Left cardiac atrium (tissue), 4 donors: ENCODE data around the gene ADARB1. TPM values are rescaled to one million over a fixed set of nuclear protein-coding genes. Genes with fewer than 3 reads are reported as not detected.
A peak's percentile ranks its signal among the peaks of the same experiment; 100 is the strongest.

Experiments used
- ATAC-seq, 2 donors: fragments of 200-7000 bp; cut with Tn5 transposase; one replicate each; pipeline ENCODE4 v1.9.1; 2020; ENCODE audit warnings: mild to moderate bottlenecking in 2 of 2, moderate library complexity in 2 of 2
- DNase-seq: peaks from one replicate; pipeline ENCODE4 v3.0.0-alpha.2; 2020
- intact Hi-C, 2 donors: fragments of 100-400 bp; cut with DNase I; formaldehyde crosslinking; loops; one replicate each; pipeline versions ENCODE4 v1.14.1 to v1.15.1; 2022 to 2023
- total RNA-seq, 2 donors: library from RNA; stranded (reverse); fragmentation: NEBNext Ultra II Directional; extraction: Animal tissue kit (Norgen Biotek cat#: 25700); gene quantifications; one replicate each; pipeline ENCODE4 v1.2.1, GENCODE V29; 2021
- donor health status: DM: no; HTN: yes; CAD: no.
- donor health status: DM: no; HTN: yes; CAD: no; lungs with severe emphysema.
- donor health status: DM: yes; HTN: yes; CAD: no.
- donor health status: Dilated cardiomyopathy.

Gene ADARB1
- total RNA-seq, 2 donors from 2014 or later, result 20.6 to 21.7 TPM

- DNase-seq (no peak), ATAC-seq (no peak)
- intact Hi-C loops, result no loop called here
These were observed 169.2 kb downstream of the ADARB1 start for GRCh38 chr21:45243603-45244002.

GRCh38 chr21:45244799-45245340 is 170.5 kb downstream of the ADARB1 start:
- ATAC-seq (no peak), DNase-seq (no peak)
- intact Hi-C loops, result no loop called here

- no peak for DNase-seq
- intact Hi-C loops, result no loop called here
- no peak for ATAC-seq
These were observed 172.3 kb downstream of the ADARB1 start for GRCh38 chr21:45246386-45247320.

GRCh38 chr21:45248301-45248892 is 174.0 kb downstream of the ADARB1 start:
- intact Hi-C loops, result no loop called here
- DNase-seq (no peak), ATAC-seq (no peak)

DNA sequence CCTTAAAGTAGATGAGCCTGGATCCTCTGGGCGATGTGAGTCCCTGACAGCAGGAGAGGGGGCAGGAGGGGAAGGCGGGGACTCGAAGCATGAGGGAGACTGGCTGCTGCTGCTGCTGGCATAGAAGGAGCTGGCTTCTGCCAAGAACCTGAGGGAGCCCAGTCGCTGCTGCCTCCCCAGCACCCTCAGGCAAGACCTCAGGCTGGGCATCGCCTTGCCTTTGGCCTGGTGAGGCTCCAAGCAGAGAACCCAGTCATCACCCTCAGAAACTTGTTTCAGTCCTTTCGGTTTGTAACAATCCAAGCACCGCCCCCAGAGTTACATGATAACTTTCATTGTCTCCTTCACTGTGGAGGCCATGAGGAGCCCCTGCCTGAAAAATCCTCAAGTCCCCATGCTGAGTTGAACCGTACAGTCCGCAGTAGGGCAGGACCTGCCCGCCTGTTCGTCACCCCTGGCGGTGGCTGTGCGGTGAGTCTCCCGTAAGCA is 174.6 kb downstream of the ADARB1 start:
- intact Hi-C loops, result no loop called here
- DNase-seq (no peak), ATAC-seq (peak; percentile 74 to 85)

- DNase-seq (no peak), ATAC-seq (no peak)
- intact Hi-C loops, result no loop called here
These were observed 175.2 kb downstream of the ADARB1 start for GRCh38 chr21:45249626-45250025.

- no peak for ATAC-seq
- intact Hi-C loops, result no loop called here
- DNase-seq, result no peak
These were observed 175.9 kb downstream of the ADARB1 start for GRCh38 chr21:45250272-45250671.

DNA sequence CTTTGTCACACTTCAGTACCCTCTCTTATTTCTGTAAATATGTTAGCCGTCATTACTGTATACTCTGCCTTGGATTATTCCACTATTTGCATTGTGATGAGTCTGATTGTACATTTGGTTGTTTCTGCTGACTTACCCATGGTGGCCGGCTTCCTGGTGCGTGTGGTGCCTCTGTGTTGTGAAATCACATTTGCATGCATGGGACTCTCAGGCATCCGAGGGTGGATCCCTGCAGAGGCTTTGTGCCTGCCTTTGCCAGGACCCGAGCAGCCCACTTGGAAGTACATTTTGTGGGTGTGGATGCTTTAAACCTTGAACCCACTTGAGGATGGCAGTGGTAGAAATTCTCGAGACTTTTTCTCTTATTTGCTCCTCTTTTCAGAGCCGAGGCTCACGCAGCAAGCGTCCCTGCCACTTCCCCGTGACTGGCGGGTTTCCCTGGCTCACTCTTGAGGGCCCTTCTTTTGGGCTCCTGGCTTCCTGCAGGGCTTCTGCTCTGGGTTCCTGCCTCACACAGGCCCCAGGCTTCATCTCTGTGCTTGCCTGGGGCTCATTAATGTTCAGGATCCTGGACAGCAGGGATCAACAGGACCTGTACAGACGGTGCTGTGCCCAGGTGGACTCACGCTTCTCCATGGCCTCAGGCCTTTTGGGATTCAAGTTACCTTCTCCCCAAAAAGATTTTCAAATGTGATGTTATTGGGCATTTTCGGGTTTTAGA is 176.7 kb downstream of the ADARB1 start:
- DNase-seq (no peak), ATAC-seq (no peak)
- intact Hi-C loops, result no loop called here

DNA sequence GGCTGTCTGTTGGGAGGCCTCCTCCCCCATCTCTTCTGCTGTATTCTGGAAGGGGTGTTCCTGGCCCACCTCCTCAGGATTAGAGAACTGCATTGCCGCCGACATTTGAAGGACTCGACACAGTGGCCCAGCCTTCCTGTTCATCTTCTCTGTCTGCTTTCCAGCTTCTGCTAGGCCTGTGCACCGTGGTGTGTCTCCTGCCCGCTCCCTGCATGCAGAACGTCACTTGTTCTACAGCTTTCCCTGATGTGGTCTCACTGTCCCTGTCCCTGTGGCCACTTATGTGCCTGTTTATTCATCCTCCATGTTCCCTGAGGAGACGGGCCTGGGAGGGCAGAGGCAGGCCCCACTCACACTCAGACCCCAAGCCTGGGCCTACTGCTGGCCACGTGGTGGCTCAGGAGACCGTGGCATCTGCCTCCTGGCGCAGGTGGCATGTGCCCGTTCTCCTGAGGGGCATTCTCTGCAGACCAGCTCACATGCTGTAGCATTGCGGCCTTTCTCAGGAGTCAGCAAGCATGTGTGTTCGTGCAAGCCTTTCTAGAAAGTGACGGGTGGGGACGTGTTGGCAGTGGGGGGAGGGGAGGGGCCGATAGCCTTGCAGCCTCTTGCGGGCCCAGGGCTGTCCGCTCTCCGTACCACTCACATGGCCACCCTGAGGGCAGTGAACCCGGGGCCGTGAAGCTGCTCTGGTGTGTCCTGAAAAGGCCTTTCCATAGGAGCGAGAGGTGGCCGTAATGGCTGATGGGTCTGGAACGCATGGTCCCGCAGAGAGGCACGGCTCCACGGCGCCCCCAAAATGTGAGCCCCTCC is 177.5 kb downstream of the ADARB1 start:
- ATAC-seq (no peak), DNase-seq (no peak)
- intact Hi-C loops, result no loop called here

DNA sequence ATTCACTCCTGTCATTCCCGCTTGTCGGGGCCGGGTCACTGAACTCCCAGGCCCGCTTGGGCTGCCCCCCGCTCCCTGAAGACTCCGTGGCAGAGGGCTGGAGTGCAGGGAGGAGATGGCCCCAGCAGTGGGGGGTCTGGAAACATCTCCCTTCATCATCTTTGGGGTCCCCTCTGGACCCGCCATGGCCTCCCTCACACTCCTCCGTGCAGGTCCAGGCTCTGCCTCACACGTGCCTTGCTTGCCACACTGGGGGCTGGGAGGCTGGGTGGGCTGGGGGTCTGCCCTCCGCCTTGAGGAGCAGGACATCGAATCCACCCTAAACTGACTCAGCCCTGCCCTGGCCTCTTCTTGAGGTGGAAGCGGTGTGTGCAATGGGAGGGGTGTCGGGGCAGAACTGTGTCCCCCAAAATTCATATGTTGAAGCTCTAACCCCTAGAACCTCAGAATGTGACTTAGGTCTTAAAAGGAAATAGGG is 178.1 kb downstream of the ADARB1 start:
- intact Hi-C loops, result no loop called here
- ATAC-seq (no peak), DNase-seq (no peak)

DNA sequence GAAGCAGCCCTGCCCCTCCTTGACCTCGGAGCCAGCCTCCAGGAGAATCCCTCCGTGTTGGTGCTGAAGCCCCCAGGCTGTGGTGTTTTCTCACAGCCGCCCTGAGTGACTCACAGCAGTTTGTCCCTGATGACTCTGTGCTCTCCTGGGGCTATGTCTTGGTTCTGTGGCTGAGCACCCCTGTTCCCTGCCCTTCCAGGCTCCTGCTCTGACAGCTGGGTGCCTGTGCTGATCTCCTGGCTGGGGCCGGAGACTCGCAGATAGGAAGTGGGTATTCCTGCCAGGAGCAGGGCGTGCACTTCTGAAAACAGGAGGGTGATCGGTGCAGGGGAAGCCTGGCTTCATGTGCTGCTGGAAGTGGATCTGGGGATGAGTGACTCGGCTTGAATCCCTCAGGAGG is 178.8 kb downstream of the ADARB1 start:
- no peak for ATAC-seq
- intact Hi-C loops, result no loop called here
- no peak for DNase-seq

DNA sequence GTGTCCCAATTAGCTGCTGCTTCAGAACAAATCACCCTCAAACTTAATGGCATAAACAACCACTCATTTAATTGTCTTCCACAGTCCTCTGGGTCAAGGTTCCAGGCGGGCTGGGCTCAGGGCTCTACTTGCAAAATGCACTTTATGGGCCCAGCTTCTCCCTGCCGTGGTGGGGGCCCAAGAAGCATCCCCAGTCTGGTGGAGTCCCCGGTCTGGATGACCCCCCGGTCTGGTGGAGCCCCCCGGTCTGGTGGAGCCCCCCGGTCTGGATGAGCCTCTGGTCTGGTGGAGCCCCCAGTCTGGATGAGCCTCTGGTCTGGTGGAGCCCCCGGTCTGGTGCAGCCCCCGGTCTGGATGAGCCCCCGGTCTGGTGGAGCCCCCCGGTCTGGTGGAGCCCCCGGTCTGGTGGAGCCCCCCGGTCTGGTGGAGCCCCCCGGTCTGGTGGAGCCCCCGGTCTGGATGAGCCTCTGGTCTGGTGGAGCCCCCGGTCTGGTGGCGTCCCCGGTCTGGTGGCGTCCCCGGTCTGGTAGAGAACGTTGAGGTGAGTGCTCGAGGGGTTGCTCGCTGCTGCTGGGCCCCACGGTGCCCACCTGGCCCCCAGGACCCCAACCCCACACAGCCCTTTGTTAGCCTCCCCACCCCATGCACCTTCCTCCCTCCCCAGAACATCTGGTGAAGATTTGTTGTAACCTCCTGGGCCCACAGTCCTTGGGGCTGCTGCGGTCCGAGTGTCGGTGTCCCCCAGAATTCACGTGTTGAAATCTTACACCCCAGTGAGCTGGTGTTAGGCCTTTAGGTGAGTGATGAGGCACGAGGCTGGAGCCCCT is 179.5 kb downstream of the ADARB1 start:
- intact Hi-C loops, result no loop called here
- DNase-seq (no peak), ATAC-seq (no peak)

- DNase-seq (no peak), ATAC-seq (no peak)
- intact Hi-C loops, result no loop called here
These were observed 180.1 kb downstream of the ADARB1 start for GRCh38 chr21:45254460-45254930.

GRCh38 chr21:45255381-45256020 is 181.1 kb downstream of the ADARB1 start:
- intact Hi-C loops, result no loop called here
- no peak for ATAC-seq
- no peak for DNase-seq

DNA sequence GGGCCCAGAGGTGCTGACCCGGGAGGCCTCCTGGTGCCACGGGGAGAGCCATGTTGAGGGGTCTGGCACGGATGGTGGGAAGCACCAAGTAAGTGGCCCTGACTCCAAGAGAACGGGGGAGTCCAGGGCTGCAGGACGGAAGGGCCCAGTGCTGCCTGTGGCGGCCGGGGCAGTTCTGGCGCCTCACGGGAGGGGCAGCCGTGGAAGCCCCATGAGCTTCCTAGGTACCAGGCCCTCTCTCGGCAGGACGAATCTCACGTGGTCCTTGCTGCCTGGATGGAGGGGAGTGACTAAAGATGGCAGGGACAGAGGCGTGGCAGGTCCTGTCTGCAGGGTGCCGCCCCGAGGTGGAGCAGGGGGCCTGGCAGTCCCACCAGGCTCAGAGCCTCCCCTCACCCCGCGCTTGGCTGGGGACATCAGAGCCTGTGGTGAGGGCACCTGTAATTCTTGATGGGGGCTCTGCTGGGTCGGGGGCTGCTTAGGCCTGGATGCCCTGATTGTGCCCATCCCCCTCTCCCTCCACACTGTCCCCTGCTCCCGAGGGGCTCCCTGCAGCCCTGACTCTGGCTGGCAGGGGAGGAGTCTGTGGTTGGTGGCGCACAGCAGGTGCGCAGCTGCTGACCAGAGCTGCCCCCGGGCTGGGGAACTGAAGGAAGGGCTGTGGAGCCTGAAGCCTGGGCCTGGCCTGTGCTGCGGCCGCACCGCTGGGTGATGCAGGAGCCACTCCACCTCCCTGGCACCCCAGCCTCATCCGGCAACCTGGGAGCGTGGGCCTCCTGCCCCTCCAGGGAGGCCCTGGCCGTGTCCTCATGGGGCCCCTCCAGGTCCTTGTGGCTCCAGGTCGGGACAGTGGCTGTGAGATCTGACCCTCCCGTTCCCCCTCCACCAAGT is 181.9 kb downstream of the ADARB1 start:
- intact Hi-C loops, result no loop called here
- no peak for DNase-seq
- no peak for ATAC-seq

GRCh38 chr21:45256912-45257672 is 182.7 kb downstream of the ADARB1 start:
- ATAC-seq (peak in 1 of 2 donors; percentile 34), DNase-seq (no peak)
- intact Hi-C loops, result no loop called here
